ENCODE results near the gene GRAP.
"Not testable (repeated sequence)": the region's sequence is repeated elsewhere in the genome, so short reads cannot be mapped to it uniquely, and the experiment has no call there.

Gene GRAP

GRCh38 chr17:19046782-19047375 lies at the start of gene GRAP:
Gene GRAP, minus strand, starts transcription at chr17:19046957. Its CDS starts 31 bp downstream, at chr17:19046926.
- not testable (repeated sequence) for DNase-seq (ENCODE audit: low read depth, low spot score)

- DNase-seq (ENCODE audit: low read depth, low spot score) = not testable (repeated sequence)
Measured at GRCh38 chr17:19093684-19094438, 47.1 kb upstream of the GRAP start.

DNA sequence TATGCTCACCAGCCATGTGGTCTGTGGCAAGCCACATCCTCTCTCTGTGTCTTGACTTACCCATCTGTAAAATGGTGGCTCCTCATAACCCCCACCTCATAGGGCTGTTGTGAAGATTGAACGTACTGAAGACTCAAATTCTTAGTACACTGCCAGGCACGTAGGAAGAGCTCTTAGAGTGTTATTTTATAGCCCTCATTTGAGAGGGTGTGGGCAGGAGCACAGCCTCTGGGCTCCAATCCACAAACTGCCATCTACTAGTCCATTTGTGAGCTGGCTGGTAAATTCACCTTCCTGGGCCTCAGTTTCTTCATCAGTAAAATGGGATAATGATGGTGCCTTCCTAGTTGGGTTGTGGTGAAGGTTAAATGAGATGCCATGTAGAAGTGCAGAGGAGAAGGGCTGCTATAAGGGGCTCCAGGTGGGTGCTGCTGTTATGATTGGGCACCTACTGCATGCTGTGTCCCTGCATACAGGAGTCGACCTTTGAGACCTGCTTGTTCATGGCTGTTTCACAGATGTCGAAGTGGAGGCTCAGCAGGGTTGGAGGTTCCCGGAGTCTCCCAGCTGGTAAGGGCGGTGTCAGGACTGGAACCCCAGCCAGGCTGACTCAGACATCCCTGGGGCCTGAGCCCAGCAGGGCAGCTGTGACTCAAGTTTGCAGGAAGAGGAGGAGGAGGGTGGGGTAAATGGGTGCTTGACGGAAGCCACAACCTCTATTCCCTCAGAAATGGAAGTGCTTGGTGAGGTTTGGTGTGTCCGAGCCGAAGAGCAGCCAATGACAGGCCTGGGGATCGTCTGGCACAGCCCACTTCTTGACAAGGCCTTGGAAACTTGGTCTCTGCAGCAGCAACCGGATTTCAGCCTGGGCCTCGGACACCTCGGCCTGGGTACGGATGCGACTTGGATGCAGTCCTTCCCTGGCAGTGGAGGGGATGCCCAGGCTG lies 46.3 kb upstream of the GRAP start:
- DNase-seq (ENCODE audit: low read depth, low spot score) = not testable (repeated sequence)

GRCh38 chr17:19090058-19090772 lies 43.5 kb upstream of the GRAP start:
- DNase-seq (ENCODE audit: low read depth, low spot score) = not testable (repeated sequence)

- DNase-seq (ENCODE audit: low read depth, low spot score) = not testable (repeated sequence)
Measured at GRCh38 chr17:19088804-19089685, 42.3 kb upstream of the GRAP start.

GRCh38 chr17:19077386-19077785 lies 30.6 kb upstream of the GRAP start:
- DNase-seq (ENCODE audit: low read depth, low spot score) = not testable (repeated sequence)

GRCh38 chr17:19076398-19077192 lies 29.8 kb upstream of the GRAP start:
- DNase-seq (ENCODE audit: low read depth, low spot score) = not testable (repeated sequence)

DNA sequence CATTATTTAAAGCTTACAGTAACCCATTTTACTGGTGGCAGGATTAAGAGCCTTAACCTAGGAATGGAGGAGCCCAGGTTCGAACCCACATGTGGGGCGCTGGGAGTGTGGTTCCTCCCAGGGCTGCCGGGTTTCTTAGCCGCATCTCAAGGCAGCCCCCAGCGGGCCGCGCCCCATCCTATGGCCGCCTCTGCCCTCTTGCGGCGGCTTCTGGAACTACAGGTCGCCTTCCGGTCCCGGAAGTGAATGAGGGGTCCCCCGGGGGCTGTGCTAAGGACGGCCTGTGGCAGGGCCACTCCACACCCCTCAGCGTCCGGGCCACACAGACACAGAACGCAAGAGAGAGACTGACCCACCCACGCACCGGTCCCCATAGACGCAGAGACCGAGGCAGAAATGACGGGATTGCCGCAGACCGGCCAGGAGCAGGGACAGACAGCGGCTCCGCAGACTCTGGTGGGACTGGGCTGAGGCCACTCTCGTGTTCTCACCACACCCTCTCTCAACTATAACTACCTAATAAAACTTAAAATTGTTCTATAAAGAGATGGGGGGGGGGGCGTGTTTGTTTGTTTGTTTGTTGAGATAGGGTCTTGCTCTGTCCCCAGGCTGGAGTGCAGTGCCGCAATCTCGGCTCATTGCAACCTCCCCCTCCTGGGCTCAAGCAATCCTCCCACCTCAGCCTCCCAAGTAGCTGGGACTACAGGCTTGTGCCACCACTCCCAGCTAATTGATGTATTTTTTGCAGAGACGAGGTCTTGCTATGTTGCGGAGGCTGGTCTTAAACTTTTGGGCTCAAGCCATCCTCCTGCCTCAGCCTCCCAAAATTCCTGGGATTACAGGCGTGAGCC lies 23.8 kb upstream of the GRAP start:
- DNase-seq (ENCODE audit: low read depth, low spot score) = not testable (repeated sequence)

DNA sequence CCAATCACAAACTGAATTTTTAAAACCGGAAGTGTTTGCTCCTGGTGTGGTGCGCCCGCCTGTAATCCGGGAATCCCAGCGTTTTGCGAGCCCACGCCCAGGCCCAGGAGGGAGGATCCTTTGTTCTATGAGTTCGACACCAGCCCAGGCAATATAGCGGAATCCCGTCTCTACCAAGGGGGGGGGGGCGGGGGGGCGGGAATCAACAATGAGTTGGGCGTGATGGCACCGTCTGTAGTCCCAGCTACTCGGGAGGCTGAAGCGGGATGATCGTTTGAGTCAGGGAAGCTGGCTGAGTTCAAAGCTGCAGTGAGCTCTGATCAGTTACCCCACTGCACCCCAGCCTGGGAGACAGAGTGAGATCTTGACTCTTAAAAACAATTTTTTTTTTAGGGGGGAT lies 17.6 kb upstream of the GRAP start:
- DNase-seq (ENCODE audit: low read depth, low spot score) = not testable (repeated sequence)

DNA sequence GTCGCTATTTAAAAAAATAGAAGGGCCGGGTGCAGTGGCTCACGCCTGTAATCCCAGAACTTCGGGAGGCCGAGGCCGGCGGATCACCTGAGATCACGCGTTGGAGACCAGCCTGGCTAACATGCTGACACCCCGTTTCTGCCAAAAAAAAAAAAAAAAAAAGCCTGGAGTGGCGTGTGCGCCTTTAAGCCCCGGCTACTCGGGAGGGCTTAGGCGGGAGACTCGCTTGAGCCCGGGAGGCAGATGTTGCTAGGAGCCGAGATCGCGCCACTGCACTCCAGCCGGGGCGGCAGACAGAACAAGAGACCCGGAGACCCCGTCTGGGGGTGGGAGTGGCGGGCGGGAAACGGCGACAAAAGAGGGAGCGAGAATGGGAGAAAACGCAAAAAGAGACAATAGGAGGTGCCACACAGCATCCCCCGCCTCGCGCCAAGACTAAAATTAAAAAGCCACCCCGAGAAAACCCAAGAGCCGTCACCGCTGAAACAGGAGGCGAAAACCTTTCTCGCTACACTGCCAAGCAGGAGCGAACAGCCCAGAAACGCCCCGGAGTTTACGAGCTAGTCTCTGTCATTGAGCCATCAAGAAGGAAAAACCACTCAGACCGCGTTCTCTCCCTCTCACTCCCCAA lies 16.7 kb upstream of the GRAP start:
- not testable (repeated sequence) for DNase-seq (ENCODE audit: low read depth, low spot score)

- DNase-seq (ENCODE audit: low read depth, low spot score) = not testable (repeated sequence)
Measured at GRCh38 chr17:19062718-19063325, 16.1 kb upstream of the GRAP start.

DNA sequence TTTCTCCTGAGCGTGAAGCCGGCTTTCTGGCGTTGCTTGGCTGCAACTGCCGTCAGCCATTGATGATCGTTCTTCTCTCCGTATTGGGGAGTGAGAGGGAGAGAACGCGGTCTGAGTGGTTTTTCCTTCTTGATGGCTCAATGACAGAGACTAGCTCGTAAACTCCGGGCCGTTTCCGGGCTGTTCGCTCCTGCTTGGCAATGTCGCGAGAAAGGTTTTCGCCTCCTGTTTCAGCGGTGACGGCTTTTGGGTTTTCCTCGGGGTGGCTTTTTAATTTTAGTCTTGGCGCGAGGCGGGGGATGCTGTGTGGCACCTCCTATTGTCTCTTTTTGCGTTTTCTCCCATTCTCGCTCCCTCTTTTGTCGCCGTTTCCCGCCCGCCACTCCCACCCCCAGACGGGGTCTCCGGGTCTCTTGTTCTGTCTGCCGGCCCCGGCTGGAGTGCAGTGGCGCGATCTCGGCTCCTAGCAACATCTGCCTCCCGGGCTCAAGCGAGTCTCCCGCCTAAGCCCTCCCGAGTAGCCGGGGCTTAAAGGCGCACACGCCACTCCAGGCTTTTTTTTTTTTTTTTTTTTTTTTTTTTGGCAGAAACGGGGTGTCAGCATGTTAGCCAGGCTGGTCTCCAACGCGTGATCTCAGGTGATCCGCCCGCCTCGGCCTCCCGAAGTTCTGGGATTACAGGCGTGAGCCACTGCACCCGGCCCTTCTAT lies 15.4 kb upstream of the GRAP start:
- DNase-seq (ENCODE audit: low read depth, low spot score) = not testable (repeated sequence)

DNA sequence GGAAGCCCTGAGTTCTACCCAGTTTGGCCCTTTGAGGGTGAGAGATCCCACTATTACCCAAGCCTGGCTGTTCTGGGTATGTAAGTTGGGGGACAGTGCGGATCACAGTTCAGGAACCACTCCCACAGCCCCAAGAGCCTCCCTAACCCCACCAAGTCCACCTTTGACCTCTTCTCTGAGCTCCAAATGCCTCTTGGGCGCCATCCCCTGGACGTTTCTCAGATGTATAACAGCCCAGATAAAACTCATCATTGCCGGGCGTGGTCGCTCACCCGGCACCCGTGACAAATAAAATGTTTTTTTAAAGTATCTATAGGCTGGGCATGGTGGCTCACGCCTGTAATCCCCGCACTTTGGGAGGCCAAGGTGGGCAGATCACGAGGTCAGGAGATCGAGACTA lies 8.7 kb upstream of the GRAP start:
- DNase-seq (ENCODE audit: low read depth, low spot score) = not testable (repeated sequence)

- DNase-seq (ENCODE audit: low read depth, low spot score) = not testable (repeated sequence)
Measured at GRCh38 chr17:19048826-19049225, 2.1 kb upstream of the GRAP start.

DNA sequence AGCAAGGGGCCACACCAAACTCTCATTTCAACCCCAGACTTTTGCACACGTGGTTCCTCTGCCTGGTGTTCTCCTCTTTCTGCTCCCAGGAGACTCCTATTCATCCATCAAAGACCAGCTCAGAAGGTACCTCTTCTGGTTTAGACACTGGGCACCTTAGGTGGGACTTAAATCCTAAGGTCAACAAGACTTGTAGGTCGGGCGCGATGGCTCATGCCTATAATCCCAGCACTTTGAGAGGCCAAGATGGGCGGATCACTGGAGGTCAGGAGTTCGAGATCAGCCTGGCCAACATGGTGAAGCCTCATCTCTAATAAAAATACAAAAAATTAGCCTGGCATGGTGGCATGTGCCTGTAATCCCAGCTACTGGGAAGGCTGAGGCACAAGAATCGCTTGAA lies 753 bp upstream of the GRAP start:
- DNase-seq (ENCODE audit: low read depth, low spot score) = not testable (repeated sequence)

- not testable (repeated sequence) for DNase-seq (ENCODE audit: low read depth, low spot score)
Measured at GRCh38 chr17:19044643-19045042, 2.1 kb downstream of the GRAP start.

DNA sequence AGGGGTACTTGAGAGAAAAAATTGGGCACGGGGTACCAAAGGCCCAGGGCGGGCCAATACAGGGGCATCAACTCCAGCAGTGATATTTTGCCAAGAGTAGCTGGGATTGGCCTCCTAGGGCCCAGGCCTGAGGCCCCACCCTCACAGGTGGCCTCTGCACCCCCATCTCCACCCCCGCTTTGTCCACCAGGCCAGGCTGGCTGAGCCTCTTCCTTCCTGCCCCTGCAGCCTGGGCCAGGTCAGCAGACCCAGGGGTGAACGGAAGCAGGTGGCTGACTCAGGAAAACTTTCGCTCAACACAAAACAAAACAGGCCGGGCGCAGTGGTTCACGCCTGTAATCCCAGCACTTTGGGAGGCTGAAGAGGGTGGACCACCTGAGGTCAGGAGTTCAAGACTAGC lies 3.7 kb downstream of the GRAP start:
- DNase-seq (ENCODE audit: low read depth, low spot score) = not testable (repeated sequence)
